ENCODE measurements around the gene IYD. TPM values are rescaled to one million over a fixed set of nuclear protein-coding genes. Genes with fewer than 3 reads are reported as not detected.
"Not testable (repeated sequence)": the region's sequence is repeated elsewhere in the genome, so short reads cannot be mapped to it uniquely, and the experiment has no call there.

The IYD gene
- total and polyA plus RNA-seq, 10 donors: not detected

DNA sequence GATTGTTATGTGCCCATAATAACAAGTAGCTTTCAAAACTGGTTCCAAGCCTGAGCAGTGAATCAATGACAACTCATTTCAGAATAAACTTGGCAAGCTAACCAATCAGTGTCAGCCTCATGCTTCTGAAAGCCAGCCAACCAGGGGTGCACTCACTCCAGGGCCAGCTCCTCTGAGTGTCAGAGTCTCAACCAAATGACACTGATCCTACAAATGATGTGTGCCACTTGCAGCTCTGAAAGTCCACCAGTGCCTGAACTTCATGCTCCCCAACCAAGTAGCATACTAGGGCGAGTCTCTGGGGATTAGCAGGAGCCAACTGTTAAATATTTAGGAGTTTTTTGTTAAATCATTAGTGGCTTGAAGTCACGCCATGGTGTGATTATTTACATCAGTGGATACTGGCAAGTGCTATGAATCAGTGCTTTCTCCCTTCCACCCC lies 4.5 kb downstream of the IYD start:
- H3K27me3 ChIP-seq (replicated peaks in 1 of 7): peaks cover 0 to 4% (median 0%) of the 10 kb centered on the region in 7 donors
- DNase-seq: no peak
- H3K9me3 ChIP-seq: no peaks in the 10 kb centered on the region
- TF ChIP-seq POLR2A (IDR thresholded peaks at IDR 0.05) (no peak), POLR2AphosphoS5 (IDR thresholded peaks at IDR 0.05) (no peak)
- TF ChIP-seq, protein P1, sequence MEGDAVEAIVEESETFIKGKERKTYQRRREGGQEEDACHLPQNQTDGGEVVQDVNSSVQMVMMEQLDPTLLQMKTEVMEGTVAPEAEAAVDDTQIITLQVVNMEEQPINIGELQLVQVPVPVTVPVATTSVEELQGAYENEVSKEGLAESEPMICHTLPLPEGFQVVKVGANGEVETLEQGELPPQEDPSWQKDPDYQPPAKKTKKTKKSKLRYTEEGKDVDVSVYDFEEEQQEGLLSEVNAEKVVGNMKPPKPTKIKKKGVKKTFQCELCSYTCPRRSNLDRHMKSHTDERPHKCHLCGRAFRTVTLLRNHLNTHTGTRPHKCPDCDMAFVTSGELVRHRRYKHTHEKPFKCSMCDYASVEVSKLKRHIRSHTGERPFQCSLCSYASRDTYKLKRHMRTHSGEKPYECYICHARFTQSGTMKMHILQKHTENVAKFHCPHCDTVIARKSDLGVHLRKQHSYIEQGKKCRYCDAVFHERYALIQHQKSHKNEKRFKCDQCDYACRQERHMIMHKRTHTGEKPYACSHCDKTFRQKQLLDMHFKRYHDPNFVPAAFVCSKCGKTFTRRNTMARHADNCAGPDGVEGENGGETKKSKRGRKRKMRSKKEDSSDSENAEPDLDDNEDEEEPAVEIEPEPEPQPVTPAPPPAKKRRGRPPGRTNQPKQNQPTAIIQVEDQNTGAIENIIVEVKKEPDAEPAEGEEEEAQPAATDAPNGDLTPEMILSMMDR (IDR thresholded peaks at IDR 0.05 in 8 of 11, conservative IDR thresholded peaks at IDR 0.05 in 3 of 11): no peak
- H3K27ac ChIP-seq: no peak overlapping the region
- H3K4me1 ChIP-seq: no peaks in the 10 kb centered on the region
- no peak overlapping the region for H3K4me3 ChIP-seq
- 69 to 86% (median 74%) methylated on average over 2 of the region's 2 CpGs for WGBS, 5 donors
- no peaks in the 10 kb centered on the region for H3K36me3 ChIP-seq
- intact Hi-C loops (cut with DNase I; ENCODE audit: low total_unique reads): no loop called here

DNA sequence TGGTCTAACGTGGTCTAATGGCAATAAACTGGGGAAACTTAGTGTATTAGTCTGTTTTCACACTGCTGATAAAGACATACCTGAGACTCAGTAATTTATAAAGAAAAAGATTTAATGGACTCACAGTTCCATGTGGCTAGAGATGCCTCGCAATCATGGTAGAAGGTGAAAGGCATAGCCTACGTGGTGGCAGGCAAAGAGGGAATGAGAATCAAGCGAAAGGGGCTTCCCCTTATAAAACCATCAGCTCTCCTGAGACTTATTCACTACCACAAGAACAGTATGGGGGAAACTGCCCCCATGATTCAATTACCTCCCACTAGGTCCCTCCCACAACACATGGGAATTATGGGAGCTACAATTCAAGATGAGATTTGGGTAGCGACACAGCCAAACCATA lies 5.5 kb downstream of the IYD start:
- H3K27me3 ChIP-seq (replicated peaks in 1 of 7); H3K9me3 ChIP-seq; H3K4me1 ChIP-seq; H3K4me3 ChIP-seq; H3K27ac ChIP-seq; H3K36me3 ChIP-seq; DNase-seq; intact Hi-C loops (cut with DNase I; ENCODE audit: low total_unique reads): not testable (repeated sequence)
- WGBS, 5 donors: 46 to 69% (median 50%) methylated on average over 5 of the region's 5 CpGs

DNA sequence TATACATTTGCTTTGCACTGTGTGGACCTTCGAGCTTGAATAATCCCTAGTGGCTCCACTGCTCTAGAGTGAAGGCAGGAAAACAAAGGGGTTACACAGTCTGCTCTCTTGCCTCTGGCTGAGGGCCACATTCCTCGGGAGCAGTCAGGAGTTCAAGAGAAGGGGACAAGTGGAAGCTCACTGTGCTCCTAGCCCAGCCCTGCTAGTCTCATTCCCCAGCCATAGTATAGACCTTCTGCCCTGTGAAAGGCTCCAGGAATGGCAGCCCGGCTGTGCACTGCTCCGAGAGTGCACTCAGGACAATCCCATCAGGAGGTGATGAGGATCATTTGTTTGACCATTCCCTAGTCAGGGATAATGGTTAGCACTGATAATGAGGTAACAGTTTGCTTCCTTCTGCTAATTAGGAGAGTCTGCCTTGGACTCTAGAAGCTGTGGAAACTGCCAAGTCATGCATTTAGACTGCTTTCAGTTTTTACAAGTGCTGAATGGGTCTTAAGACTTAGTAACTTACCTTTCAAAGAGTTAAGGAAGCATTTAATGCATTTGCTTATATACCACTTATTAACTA lies 8.5 kb downstream of the IYD start:
- TF ChIP-seq, protein P1 (IDR thresholded peaks at IDR 0.05 in 8 of 11, conservative IDR thresholded peaks at IDR 0.05 in 3 of 11): no peak
- no peak for TF ChIP-seq POLR2A (IDR thresholded peaks at IDR 0.05)
- TF ChIP-seq POLR2AphosphoS5 (IDR thresholded peaks at IDR 0.05): no peak
- H3K9me3 ChIP-seq: no peaks in the 10 kb centered on the region
- no peaks in the 10 kb centered on the region for H3K4me1 ChIP-seq
- DNase-seq: no peak
- 35 to 61% (median 41%) methylated on average over 4 of the region's 4 CpGs for WGBS, 5 donors
- no peak overlapping the region for H3K27ac ChIP-seq
- peaks cover 0 to 4% (median 0%) of the 10 kb centered on the region in 7 donors for H3K27me3 ChIP-seq (replicated peaks in 1 of 7)
- H3K36me3 ChIP-seq: no peaks in the 10 kb centered on the region
- no peak overlapping the region for H3K4me3 ChIP-seq
- intact Hi-C loops (cut with DNase I; ENCODE audit: low total_unique reads): no loop called here

DNA sequence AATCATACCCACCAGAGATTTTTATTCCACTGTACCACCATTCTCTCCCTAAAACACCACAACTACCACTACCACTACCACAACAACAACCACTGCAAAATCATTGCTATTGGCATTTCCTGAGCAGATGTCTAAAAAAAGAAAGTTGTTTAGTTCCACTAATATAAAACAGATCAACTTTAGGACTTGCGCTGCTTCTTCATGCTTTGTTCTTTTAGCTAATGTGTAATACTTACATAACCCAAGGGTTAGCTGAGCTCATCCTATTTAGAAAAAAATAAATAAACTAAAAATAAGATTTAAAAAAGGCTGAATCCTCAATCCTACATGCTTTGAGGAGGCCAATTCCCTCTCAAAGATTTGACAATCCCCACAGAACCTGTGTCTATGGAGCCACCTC lies 11.4 kb downstream of the IYD start:
- no peak for DNase-seq
- intact Hi-C loops (cut with DNase I; ENCODE audit: low total_unique reads): no loop called here
- H3K36me3 ChIP-seq: no peaks in the 10 kb centered on the region
- TF ChIP-seq POLR2A (IDR thresholded peaks at IDR 0.05): no peak
- H3K4me1 ChIP-seq: no peaks in the 10 kb centered on the region
- WGBS, 5 donors: 92 to 98% (median 97%) methylated on average over 1 of the region's 1 CpG
- H3K9me3 ChIP-seq: no peaks in the 10 kb centered on the region
- H3K27ac ChIP-seq: no peak overlapping the region
- H3K4me3 ChIP-seq: no peak overlapping the region
- peaks cover 0 to 4% (median 0%) of the 10 kb centered on the region in 7 donors for H3K27me3 ChIP-seq (replicated peaks in 1 of 7)

DNA sequence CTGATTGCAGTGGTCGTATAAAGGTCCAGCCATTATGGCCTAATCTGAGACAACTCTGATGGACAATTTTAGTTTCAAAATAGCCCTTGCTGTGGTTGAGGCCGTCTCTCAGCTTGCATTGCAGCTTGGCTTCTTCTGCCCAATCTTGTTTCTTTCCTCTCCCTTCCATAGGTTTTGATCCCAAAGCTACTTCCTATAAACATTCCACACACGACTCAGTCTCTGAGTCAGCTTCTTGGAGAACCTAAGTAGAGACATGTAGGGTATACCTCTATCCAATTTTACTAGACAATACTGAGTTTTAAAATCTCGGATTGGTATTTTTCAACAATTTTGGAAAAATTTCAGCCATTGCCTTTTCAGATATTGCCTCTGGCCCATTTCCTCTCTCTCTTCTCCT lies 13.4 kb downstream of the IYD start:
- H3K36me3 ChIP-seq: no peaks in the 10 kb centered on the region

More for the DNA sequence above, 13.4 kb downstream of the IYD start:
- TF ChIP-seq POLR2A (IDR thresholded peaks at IDR 0.05) (no peak), POLR2AphosphoS5 (IDR thresholded peaks at IDR 0.05) (no peak)
- TF ChIP-seq, protein P1 (IDR thresholded peaks at IDR 0.05 in 8 of 11, conservative IDR thresholded peaks at IDR 0.05 in 3 of 11): no peak
- no peak overlapping the region for H3K27ac ChIP-seq
- 77 to 97% (median 84%) methylated on average over 4 of the region's 4 CpGs for WGBS, 5 donors
- H3K4me3 ChIP-seq: no peak overlapping the region
- H3K9me3 ChIP-seq: no peaks in the 10 kb centered on the region
- no peaks in the 10 kb centered on the region for H3K4me1 ChIP-seq
- intact Hi-C loops (cut with DNase I; ENCODE audit: low total_unique reads): no loop called here
- DNase-seq: no peak
- H3K27me3 ChIP-seq (replicated peaks in 1 of 7): no peaks in the 10 kb centered on the region
